Testis (tissue), 2 donors: ENCODE results near the gene ZBTB17.

Experiments used
- CTCF ChIP-seq, 3 experiments: fragments of 450-650 bp in 2 of 3; fragments of 200-600 bp in 1 of 3; sonication (generic) in 1 of 3; IDR thresholded peaks; one replicate each; pipeline ENCODE4 v1.5.1; 2016 to 2019; ENCODE audit warnings: antibody characterized with exemption in 3 of 3, mild to moderate bottlenecking in 2 of 3, moderate library complexity in 1 of 3
- POLR2A ChIP-seq: fragments of 450-650 bp; IDR thresholded peaks from one replicate; pipeline ENCODE4 v1.6.1; 2017; ENCODE audit warnings: antibody characterized with exemption, mild to moderate bottlenecking, moderate library complexity

GRCh38 chr1:15993666-15994065 is 17.8 kb upstream of the ZBTB17 start:
- no peak for TF ChIP-seq POLR2A
- no peak for TF ChIP-seq CTCF (IDR thresholded peaks at IDR 0.05)
